Stimulated activated CD8-positive, alpha-beta memory T cell treated with anti-CD3 and anti-CD28 coated beads, Interleukin-12 subunit alpha, Interleukin-12 subunit beta, amount 100 ng/mL, for 1 hour (primary cell): ENCODE data around the gene KCNN3.

Experiments
- DNase-seq: peaks from one replicate; pipeline ENCODE4 v3.0.0-alpha.2; 2020; ENCODE audit warnings: low read depth

Gene KCNN3

GRCh38 chr1:154726896-154727753 is 143.0 kb downstream of the KCNN3 start:
- no peak for DNase-seq

GRCh38 chr1:154726443-154726842 is 143.6 kb downstream of the KCNN3 start:
- no peak for DNase-seq

- no peak for DNase-seq
Observed at GRCh38 chr1:154725865-154726264, 144.2 kb downstream of the KCNN3 start.

- DNase-seq = no peak
Observed at GRCh38 chr1:154720328-154721297, 149.5 kb downstream of the KCNN3 start.

- DNase-seq = no peak
Observed at GRCh38 chr1:154719586-154720327, 150.3 kb downstream of the KCNN3 start.

GRCh38 chr1:154718566-154718965 is 151.5 kb downstream of the KCNN3 start:
- no peak for DNase-seq

- DNase-seq = no peak
Observed at GRCh38 chr1:154717528-154717924, 152.6 kb downstream of the KCNN3 start.

GRCh38 chr1:154716614-154717527 is 153.2 kb downstream of the KCNN3 start:
- no peak for DNase-seq

- DNase-seq = no peak
Observed at GRCh38 chr1:154716011-154716410, 154.1 kb downstream of the KCNN3 start.

GRCh38 chr1:154715385-154715784 is 154.7 kb downstream of the KCNN3 start:
- no peak for DNase-seq

- no peak for DNase-seq
Observed at GRCh38 chr1:154714638-154715037, 155.4 kb downstream of the KCNN3 start.

- no peak for DNase-seq
Observed at GRCh38 chr1:154714052-154714623, 155.9 kb downstream of the KCNN3 start.

- DNase-seq = no peak
Observed at GRCh38 chr1:154713005-154713404, 157.1 kb downstream of the KCNN3 start.

GRCh38 chr1:154712166-154712810 is 157.8 kb downstream of the KCNN3 start:
- no peak for DNase-seq

GRCh38 chr1:154711416-154711815 is 158.7 kb downstream of the KCNN3 start:
- no peak for DNase-seq

GRCh38 chr1:154710106-154710505 is 160.0 kb downstream of the KCNN3 start:
- DNase-seq = no peak

GRCh38 chr1:154707901-154708463 is 162.1 kb downstream of the KCNN3 start:
- no peak for DNase-seq

- DNase-seq = no peak
Observed at GRCh38 chr1:154706851-154707250, 163.2 kb downstream of the KCNN3 start.

- no peak for DNase-seq
Observed at GRCh38 chr1:154705544-154705943, 164.5 kb downstream of the KCNN3 start.

- DNase-seq = no peak
Observed at GRCh38 chr1:154703170-154703569, 166.9 kb downstream of the KCNN3 start.
